ENCODE measurements around the gene MYCL.

The MYCL gene

GRCh38 chr1:39857126-39857878 is 44.4 kb downstream of the MYCL start (continued):
- no peak for TF ChIP-seq PATZ1 (CRISPR knock-in tag; IDR thresholded peaks at IDR 0.05; ENCODE audit: borderline replicate concordance)
- no peak for TF ChIP-seq OSR1 (CRISPR knock-in tag; IDR thresholded peaks at IDR 0.05)
- no peak for TF ChIP-seq TSHZ2 (CRISPR knock-in tag; IDR thresholded peaks at IDR 0.05)
- no peak for TF ChIP-seq ZC3H10 (CRISPR knock-in tag; IDR thresholded peaks at IDR 0.05)
- TF ChIP-seq RARB (CRISPR knock-in tag; IDR thresholded peaks at IDR 0.05) = no peak
- TF ChIP-seq GLIS3 (CRISPR knock-in tag; IDR thresholded peaks at IDR 0.05) = no peak
- TF ChIP-seq TCF4 (CRISPR knock-in tag; IDR thresholded peaks at IDR 0.05; ENCODE audit: borderline replicate concordance) = no peak
- no peak for TF ChIP-seq PPARA (CRISPR knock-in tag; IDR thresholded peaks at IDR 0.05; ENCODE audit: borderline replicate concordance)
- TF ChIP-seq ZFP30 (CRISPR knock-in tag; IDR thresholded peaks at IDR 0.05) = no peak

GRCh38 chr1:39854738-39855137 is 47.0 kb downstream of the MYCL start:
- TF ChIP-seq ZFP30 (CRISPR knock-in tag; IDR thresholded peaks at IDR 0.05) = no peak
- no peak for TF ChIP-seq RARB (CRISPR knock-in tag; IDR thresholded peaks at IDR 0.05)
- no peak for TF ChIP-seq GLIS3 (CRISPR knock-in tag; IDR thresholded peaks at IDR 0.05)
- no peak for TF ChIP-seq ISL1 (CRISPR knock-in tag; IDR thresholded peaks at IDR 0.05)
- no peak for TF ChIP-seq SNAI2 (CRISPR knock-in tag; IDR thresholded peaks at IDR 0.05)
- TF ChIP-seq PPARA (CRISPR knock-in tag; IDR thresholded peaks at IDR 0.05; ENCODE audit: borderline replicate concordance) = no peak
- TF ChIP-seq CSDC2 (CRISPR knock-in tag; IDR thresholded peaks at IDR 0.05) = no peak
- TF ChIP-seq ZNF70 (CRISPR knock-in tag; IDR thresholded peaks at IDR 0.05) = no peak
- no peak for TF ChIP-seq ZC3H10 (CRISPR knock-in tag; IDR thresholded peaks at IDR 0.05)
- TF ChIP-seq ZNF8 (CRISPR knock-in tag; IDR thresholded peaks at IDR 0.05) = no peak
- TF ChIP-seq TOX (CRISPR knock-in tag; IDR thresholded peaks at IDR 0.05; ENCODE audit: borderline replicate concordance) = no peak
- TF ChIP-seq TSHZ2 (CRISPR knock-in tag; IDR thresholded peaks at IDR 0.05) = no peak
- no peak for TF ChIP-seq POU6F1 (CRISPR knock-in tag; IDR thresholded peaks at IDR 0.05; ENCODE audit: borderline replicate concordance, low read depth)
- TF ChIP-seq ZFP3 (CRISPR knock-in tag; IDR thresholded peaks at IDR 0.05) = no peak
- TF ChIP-seq OSR1 (CRISPR knock-in tag; IDR thresholded peaks at IDR 0.05) = no peak
- no peak for TF ChIP-seq TCF4 (CRISPR knock-in tag; IDR thresholded peaks at IDR 0.05; ENCODE audit: borderline replicate concordance)
- no peak for TF ChIP-seq CREB5 (CRISPR knock-in tag; IDR thresholded peaks at IDR 0.05; ENCODE audit: low read depth)
- TF ChIP-seq ARNTL (CRISPR knock-in tag; IDR thresholded peaks at IDR 0.05; ENCODE audit: borderline replicate concordance, low read depth) = no peak
- no peak for ATAC-seq

All from SK-N-SH treated with all-trans-retinoic acid at 6 μM for 48 hours (cell line).